GM18520 (cell line): ENCODE data around the gene DYNLRB1.
"Not testable (repeated sequence)": the region's sequence is repeated elsewhere in the genome, so short reads cannot be mapped to it uniquely, and the experiment has no call there.

Source experiments
- ATAC-seq: cut with Tn5 transposase; IDR thresholded peaks from one replicate; pipeline ENCODE4 v1.9.1; 2021; ENCODE audit not compliant: unreplicated experiment

The DYNLRB1 gene

DNA sequence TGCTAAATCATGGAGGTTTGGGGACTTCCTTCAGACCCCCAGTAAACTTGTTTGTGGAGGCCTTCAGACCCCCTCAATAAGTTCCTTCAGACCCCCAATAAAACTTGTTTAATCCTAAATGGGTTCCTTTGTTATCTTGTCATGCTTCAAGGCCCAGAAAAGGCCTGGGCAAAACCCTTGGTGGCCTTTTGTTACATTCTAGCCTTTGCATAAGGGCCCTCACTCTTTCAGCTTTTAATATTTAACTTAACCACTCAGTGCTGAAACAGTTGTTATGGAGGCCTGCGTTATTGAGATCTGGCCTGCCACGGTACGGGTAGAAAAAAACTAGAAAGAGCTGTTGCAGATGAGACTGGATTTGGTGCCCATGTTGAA lies 4.3 kb upstream of the DYNLRB1 start:
- ATAC-seq, result no peak

DNA sequence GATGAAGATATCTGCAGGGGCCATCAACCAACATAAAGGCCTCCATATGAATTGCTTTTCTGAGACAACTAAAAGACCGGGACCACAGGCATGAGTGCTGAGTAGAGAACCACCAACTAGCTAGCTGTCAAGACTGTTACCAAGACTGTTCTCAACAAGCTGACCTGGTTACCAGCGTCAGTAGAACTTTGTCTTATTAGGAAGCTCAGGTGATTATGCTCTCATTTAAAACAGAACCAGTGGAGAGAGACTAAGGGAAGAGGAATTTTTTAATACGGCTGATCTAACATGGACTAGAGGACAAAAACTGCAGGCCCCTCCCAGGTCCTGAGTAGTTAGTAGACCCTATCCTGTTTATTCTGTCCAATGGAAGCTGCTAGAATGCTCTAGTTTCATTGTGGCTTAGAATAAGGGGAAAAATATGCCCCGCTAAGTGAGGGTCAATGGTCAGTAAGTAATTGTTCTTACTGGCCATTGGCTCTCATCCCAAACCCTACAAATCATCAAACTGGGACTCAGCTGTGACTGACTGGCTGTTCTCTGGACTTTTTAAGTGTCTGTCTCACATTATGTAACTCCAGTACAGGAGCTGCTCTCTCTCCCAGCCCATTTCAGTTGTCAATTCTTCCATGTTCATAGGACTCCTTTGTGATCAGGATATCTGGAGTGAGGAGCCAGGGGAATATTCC lies 3.8 kb upstream of the DYNLRB1 start:
- ATAC-seq, result no peak

DNA sequence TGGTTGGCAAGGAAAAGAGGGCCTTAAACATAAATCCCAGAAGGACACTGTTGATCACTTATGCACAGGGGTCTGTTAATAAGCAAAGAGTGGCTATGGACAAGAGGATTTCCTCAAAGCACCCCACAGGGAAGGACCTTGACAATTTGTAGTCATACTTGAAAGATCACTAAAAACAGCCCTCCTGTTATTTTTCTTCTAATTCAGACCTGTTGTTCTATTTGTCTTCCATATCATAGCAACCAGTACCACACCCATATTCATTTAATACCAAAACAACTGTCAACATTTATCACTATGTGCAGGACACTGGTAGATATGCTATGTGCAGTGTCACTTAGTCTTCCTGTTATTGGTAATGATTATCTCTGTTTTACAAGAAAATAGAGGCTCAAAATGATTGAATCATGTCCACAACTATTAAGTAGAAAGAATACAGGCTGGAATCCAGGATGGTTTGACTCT lies 3.2 kb upstream of the DYNLRB1 start:
- ATAC-seq, result no peak

DNA sequence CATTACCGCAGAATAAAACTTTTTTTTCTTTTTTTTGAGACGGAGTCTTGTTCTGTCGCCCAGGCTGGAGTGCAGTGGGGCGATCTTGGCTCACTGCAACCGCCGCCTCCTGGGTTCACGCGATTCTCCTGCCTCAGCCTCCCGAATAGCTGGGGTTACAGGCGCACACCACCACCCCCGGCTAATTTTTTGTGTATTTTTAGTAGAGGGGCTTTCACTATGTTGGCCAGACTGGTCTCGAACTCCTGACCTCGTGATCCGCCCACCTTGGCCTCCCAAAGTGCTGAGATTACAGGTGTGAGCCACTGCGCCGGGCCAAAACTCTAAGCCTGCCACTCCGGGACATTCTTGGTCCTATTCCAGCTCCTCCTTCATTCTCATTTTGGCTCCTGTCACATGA lies 2.2 kb upstream of the DYNLRB1 start:
- not testable (repeated sequence) for ATAC-seq

DNA sequence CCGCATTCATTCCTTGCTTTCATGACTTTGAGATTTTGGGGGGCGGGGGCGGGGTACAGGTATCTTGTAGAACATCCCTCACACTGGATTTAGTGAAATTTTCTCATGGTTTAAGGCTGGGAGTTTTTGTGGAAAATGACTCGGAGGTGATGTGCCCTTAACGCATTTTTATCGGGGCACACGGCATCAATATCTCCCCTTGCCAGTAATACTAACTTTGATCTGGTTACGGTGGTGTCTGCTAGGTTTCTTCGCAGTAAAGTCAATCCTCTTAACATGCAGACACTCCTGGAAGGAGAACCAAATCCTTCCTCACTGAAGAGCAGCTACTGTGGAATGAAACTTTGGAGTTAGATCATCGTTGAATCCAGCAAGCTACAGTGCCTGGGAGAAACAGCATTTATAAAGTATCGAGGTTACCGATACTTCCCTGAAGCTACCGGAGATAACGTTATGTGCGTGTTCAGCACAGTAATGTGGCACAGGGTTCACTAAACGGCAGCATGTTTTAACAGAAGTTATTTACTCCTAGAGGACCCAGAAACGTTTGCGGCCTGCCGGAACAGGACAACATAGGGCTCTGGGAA lies 1.2 kb upstream of the DYNLRB1 start:
- no peak for ATAC-seq

DNA sequence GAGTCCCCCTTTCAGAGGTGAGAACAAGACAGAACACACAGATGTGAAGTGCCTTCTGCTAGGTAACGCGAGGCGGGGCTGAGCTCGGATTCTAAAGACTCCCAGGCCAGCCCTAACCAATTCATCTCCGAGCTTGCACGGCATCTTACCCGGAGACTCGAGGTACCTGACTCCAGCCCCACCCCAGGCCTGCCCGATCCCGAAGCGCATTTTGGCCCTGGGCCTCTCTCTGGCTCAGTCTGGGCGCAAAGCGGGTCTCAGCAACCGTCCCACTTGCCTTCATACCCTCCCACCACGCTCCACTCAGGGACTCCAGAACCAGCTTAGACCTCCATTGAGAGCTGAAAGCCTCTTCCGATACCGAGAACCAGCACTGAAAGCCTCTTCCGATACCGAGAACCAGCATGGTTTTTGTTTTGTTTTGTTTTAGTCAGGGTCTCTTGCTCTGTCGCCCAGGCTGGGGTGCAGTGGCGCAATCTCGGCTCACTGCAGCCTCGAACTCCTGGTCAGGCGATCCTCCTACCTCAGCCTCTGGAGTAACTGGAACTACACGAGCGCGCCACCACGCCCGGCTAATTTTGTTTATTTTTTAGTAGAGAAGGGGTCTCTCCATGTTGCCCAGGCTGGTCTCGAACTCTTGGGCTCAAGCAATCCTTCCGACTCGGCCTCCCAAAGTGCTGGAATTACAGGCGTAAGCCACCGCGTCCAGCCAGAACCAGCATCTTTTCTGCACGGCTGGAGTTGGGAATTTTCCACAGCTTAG lies 557 bp upstream of the DYNLRB1 start:
- ATAC-seq, result peak; percentile 31

DNA sequence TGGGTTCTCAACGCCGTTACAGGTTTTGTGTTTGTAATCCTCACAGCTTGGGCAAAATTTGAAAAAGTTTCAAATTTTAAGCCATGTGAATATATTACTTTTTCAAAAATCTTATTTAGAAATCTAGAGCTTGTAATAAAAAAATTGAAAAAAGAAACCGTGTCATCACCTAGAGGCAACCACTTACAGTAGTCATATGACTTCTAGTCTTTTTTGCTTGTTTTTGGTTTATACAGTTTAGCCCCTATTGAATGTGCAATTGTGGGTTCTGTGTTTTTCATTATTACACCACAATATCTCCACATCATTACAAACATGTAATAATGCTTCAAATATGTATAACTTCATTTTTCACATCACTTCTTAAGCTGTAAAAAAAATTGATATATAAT lies 888 bp downstream of the DYNLRB1 start:
- no peak for ATAC-seq

DNA sequence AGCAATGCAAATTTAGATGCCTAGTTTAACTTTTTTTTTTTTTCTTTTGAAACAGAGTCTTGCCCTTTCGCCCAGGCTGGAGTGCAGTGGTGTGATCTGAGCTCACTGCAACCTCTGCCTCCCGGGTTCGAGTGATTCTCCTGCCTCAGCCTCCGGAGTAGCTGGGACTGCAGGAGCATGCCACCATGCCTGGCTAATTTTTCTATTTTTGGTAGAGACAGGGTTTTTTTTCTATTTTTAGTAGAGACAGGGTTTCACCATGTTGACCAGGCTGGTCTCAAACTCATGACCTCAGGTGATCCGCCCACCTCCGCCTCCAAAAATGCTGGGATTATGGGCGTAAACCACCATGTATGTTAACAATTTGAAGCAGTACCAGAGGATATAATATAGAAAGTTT lies 2.6 kb downstream of the DYNLRB1 start:
- ATAC-seq, result not testable (repeated sequence)

DNA sequence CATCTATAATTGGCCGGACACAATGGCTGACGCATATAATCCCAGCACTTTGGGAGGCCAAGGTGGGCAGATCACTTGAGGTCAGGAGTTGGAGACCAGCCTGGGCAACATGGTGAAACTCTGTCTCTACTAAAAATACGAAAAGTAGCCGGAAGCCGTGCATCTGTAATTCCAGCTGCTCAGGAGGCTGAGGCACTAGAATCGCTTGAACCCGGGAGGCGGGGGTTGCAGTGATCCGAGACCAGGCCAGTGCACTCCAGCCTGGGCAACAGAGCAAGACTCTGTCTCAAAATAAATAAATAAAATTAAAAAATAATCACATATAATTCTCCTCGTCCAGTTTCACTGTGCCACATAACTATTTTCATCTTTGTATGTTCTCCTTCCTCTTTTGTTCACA lies 3.6 kb downstream of the DYNLRB1 start:
- ATAC-seq, result not testable (repeated sequence)

DNA sequence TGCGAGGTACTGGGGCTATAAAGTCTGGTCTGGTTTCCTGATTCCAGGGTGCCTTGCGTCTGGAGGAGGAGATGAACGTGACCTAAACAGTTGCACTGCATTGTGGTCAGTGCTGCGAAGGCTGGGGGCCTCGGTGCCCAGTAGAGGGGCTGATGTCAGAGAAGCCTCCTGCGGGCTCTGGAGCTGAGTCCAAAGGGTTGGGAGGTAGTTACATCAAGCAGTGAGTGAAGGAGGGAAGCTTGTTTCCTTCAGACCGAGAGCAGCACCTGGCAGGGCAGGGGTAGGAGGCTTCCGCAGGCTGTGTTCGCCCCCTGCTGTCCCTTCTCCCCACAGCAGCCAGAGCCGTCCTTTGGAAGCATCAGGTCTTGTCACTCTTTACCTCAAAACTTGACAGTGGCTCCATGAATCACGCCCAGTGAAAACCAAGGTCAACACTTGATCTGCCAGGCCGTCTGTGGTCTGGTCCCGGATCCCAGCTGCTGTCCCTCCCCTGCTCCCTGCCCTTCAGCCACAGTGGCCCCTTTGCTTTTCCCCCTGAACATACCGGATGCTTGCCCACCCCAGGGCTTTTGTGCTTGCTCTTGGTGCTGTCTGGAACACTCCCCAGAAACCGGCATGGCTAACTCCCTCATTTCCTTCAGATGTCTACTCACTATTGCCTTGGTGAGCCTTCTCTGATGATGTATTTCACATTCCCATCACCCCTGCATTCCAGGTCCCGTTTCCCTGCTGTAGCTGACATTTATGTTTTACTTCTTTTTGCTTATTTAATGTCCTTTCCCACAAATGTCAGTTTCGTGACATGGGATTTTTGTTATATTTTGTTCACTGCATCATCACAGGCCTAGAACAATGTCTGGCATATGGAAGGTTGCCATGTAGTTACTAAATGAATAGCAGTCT lies 7.0 kb downstream of the DYNLRB1 start:
- no peak for ATAC-seq

DNA sequence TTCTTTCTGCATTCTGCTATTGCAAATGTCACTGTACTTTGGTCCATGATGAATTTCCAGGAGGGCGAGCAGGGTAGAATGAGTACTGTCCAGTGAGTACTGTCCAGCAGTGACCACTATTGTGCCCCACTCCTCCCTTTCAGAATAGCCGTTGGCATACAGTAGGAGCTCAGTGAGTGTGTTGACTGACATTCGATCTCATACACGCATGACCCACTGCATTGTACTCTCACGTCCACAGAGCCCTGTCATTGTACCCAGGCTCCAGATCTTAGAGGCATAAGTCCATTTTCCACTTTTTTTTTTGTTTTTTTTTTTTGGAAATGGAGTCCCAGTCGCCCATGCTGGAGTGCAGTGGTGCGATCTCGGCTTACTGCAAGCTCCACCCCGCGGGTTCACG lies 8.2 kb downstream of the DYNLRB1 start:
- ATAC-seq, result no peak

DNA sequence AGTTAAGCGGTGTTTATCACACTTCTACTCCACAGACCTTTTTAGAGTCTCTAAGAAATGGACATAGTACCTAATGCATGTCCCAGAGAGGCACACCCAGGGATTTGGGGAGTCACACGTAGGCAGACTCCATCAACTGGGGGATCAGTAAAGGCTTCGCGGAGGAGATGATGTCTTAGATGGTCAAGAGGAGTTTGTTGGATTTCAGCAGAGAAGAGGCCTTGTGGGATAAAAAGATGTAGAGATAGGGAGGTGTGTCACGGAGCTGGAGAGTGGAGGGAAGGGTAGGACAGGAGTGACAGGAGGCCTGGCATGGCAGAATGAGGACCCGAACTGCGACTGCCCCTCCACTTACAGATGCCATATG lies 9.1 kb downstream of the DYNLRB1 start:
- no peak for ATAC-seq

DNA sequence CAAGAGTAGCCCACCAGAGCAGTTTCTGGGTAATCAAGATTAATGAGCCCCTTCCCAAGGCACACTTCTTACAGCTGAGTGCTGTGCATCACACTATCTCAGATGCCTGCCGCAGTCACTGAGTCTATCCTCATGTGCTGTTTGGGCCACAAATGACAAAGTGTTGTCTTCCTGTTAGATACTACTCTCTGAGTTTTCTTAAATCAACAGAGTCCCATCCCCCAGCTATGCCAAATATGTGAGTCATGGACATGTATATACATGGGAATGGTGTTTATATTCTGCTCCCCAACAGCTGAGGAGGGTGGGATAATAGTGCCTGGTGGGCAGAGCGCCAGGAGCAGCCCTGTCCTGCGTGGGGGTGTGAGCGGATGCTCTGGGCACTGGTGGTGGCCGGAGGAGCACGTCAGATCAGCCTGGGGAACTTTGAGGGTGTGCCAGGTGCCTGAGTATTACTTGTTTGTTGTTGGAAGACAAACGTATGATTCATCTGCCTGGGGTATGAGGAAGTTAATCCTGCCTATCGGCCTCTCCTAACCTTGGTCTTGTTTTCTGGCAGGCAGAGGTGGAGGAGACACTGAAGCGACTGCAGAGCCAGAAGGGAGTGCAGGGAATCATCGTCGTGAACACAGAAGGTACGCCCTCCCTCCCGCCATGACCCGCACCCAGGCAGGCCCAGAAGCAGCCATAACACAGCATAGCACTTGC lies 9.6 kb downstream of the DYNLRB1 start:
- ATAC-seq, result no peak

DNA sequence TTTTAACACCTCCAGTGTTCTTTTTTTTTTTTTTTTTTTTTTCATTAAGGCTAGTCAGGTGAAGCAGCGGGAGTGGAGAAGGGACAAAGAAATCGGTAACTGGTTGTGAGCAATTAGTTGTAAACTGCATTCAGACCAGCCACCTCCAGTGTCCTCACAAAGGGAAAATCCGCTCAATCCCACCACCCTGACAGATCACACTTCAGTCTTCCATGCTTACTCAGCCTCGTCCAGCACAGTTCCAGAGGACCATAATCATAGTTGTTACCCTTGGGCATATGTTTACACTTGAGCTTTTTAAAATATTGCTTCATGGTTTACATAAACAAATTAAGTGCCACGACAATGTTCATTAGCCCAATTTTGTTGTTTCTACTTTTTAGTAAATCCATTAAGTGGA lies 10.2 kb downstream of the DYNLRB1 start:
- no peak for ATAC-seq

DNA sequence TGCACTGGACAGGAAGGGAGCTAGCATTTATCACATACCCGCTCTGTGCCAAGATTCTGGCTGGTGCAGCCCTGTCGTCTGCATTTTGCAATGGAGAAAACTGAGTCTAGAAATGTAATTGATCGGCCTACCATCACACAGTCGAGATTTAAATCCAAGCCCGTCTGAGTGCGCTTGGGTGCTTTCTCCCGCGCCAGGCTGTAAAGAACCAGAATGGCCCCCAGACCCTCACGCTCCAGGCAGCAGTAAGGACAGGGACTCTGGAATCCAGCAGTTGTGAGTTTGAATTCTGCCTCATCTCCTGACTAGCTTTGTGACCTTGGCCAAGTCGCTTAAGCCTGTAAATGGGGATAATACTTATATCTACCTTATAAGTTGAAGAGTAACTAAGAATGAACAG lies 10.8 kb downstream of the DYNLRB1 start:
- no peak for ATAC-seq

DNA sequence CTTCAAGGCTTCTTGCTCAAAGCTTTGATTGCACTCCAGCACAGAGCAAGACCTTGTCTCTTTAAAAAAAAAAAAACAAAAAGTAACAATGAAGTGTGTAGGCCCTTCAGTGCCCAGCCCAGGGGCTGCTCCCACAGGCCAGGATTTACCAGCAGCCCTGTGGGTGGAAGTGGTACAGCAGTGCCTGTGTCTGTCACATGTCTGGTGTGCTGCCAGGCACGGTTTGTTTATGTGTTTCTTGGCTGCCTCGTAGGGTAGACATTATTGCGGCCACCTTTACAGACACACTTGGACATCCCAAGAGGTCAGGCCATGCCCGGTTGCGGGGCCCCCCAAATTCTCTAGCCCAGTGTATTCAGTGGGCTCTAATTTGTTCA lies 12.7 kb downstream of the DYNLRB1 start:
- no peak for ATAC-seq

DNA sequence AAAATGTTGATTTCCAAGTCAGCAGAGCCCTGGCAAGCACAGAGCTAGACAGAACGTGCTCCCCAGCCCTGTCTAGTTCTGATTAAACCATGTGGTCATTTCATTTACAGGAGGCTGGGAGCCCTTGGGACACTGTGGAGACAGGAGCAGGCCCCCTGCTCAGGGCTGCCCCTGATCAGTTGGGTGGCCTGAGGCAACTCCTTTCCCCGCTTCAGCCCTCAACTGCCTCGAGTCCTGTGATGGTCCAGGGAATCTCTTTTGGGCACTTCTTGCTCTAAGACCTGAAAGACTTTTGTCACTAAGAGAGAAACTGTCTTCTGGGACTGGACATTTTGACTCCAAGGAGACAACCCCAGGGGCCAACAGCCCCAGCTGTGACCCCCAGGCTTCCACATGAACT lies 13.5 kb downstream of the DYNLRB1 start:
- no peak for ATAC-seq

DNA sequence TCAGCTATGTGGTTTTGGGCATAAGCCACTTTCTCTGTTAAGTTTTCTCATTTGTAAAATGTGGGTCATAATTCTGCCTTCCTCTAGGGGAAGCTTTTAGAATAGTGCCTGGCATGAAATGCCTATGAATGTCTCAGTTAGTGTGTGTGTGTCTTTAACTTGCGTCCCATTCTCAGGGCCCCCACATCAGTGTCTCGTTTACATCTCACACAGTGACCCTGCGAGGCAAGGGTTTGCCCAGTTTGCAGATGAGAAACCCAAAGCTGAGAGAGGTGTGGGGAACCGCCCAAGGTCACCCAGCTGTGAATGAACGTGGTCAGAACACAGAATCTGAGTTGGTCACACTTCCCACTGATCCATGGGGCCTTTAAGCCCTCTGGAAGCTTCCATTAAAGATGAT lies 14.1 kb downstream of the DYNLRB1 start:
- no peak for ATAC-seq

DNA sequence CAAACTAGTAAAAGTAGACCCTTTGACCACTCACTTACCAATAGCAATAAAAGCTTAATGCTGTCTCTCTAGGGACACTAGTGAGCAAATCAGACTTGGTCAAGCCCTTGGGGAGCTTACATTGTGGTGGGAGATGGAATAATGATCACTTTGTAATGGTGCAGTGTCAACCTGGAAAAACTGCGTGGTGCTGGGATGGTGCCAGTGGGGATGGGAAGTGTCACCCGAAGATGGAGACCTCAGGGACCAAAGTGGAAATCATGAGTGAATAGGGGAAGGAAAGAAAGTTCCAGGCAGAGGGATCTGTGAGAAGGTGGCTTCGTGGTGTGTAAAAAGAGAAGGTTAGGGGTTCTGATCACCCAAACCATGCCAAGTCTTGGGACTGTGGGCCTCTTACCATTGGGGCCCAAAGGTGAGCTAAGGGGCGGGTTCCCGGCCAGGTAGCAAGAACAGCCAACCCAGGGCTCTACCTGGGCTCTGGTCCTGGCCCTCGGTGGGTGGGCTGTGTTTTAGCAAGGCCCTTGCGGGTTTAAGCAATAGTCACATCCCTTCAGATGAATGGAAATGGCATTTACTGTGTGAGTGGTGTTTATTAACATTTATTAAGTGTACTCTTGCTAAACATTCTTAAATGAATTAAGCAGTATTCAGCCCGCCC lies 15.5 kb downstream of the DYNLRB1 start:
- no peak for ATAC-seq

DNA sequence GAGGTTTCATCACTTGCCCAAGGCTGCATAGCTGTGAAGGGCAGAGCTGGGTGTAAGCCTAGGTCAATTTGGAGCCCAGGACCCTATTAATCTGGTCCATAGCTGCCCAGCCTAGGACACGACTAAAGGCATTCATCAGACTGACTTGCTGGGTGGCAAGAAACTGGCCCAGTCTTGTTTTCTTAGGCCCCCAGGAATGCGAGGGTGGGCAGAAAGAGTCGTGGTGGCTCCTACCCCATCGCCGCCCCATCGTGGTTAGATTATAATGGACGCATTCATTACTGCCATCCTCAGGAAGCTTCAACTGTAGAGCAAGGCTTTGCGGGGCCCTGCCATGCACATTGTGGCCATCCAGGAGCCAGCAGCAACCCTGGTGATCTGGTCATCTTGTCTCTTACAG lies 16.1 kb downstream of the DYNLRB1 start:
- ATAC-seq, result no peak
